T1000 (cell line): Measurements from ENCODE around the gene ARFGEF3.
"Not testable (repeated sequence)": the region's sequence is repeated elsewhere in the genome, so short reads cannot be mapped to it uniquely, and the experiment has no call there.

Experiments
- DNase-seq: peaks from one replicate; lab custom pipeline; 2025; ENCODE audit warnings: mixed read lengths; lab: John Stamatoyannopoulos, UW

Gene ARFGEF3

GRCh38 chr6:138161338-138162110 is at the start of gene ARFGEF3:
ARFGEF3 (plus strand) TSS chr6:138161939; CDS start chr6:138162087, 148 bp downstream.
- DNase-seq, result peak; percentile 56

- no peak for DNase-seq
These were observed 48.0 kb upstream of the ARFGEF3 start for GRCh38 chr6:138113588-138114210.

GRCh38 chr6:138115201-138115600 is 46.5 kb upstream of the ARFGEF3 start:
- DNase-seq, result no peak

- peak; percentile 14 for DNase-seq
These were observed 45.7 kb upstream of the ARFGEF3 start for GRCh38 chr6:138115877-138116660.

- no peak for DNase-seq
These were observed 45.1 kb upstream of the ARFGEF3 start for GRCh38 chr6:138116661-138116999.

- no peak for DNase-seq
These were observed 44.3 kb upstream of the ARFGEF3 start for GRCh38 chr6:138117376-138117914.

- not testable (repeated sequence) for DNase-seq
These were observed 42.5 kb upstream of the ARFGEF3 start for GRCh38 chr6:138119229-138119628.

- no peak for DNase-seq
These were observed 41.8 kb upstream of the ARFGEF3 start for GRCh38 chr6:138119976-138120375.

GRCh38 chr6:138124096-138124495 is 37.6 kb upstream of the ARFGEF3 start:
- DNase-seq, result no peak

GRCh38 chr6:138128096-138128495 is 33.6 kb upstream of the ARFGEF3 start:
- no peak for DNase-seq

GRCh38 chr6:138129190-138129589 is 32.5 kb upstream of the ARFGEF3 start:
- DNase-seq, result no peak

GRCh38 chr6:138142806-138143205 is 18.9 kb upstream of the ARFGEF3 start:
- DNase-seq, result no peak

- no peak for DNase-seq
These were observed 16.3 kb upstream of the ARFGEF3 start for GRCh38 chr6:138145402-138145801.

GRCh38 chr6:138146544-138146943 is 15.2 kb upstream of the ARFGEF3 start:
- no peak for DNase-seq

GRCh38 chr6:138155443-138155842 is 6.3 kb upstream of the ARFGEF3 start:
- no peak for DNase-seq

GRCh38 chr6:138157986-138158638 is 3.6 kb upstream of the ARFGEF3 start:
- no peak for DNase-seq

GRCh38 chr6:138159246-138159645 is 2.5 kb upstream of the ARFGEF3 start:
- no peak for DNase-seq

GRCh38 chr6:138160329-138161087 is 1.2 kb upstream of the ARFGEF3 start:
- no peak for DNase-seq

- no peak for DNase-seq
These were observed 726 bp upstream of the ARFGEF3 start for GRCh38 chr6:138161088-138161337.

GRCh38 chr6:138162111-138162954 is 594 bp downstream of the ARFGEF3 start:
- no peak for DNase-seq
